GM19438 (cell line): ENCODE measurements around the gene TCF21.
"Not testable (repeated sequence)": the region's sequence is repeated elsewhere in the genome, so short reads cannot be mapped to it uniquely, and the experiment has no call there.

Experiments used
- ATAC-seq: cut with Tn5 transposase; IDR thresholded peaks from one replicate; pipeline ENCODE4 v1.9.1; 2021; ENCODE audit warnings: low read depth; ENCODE audit not compliant: unreplicated experiment

Gene TCF21

DNA sequence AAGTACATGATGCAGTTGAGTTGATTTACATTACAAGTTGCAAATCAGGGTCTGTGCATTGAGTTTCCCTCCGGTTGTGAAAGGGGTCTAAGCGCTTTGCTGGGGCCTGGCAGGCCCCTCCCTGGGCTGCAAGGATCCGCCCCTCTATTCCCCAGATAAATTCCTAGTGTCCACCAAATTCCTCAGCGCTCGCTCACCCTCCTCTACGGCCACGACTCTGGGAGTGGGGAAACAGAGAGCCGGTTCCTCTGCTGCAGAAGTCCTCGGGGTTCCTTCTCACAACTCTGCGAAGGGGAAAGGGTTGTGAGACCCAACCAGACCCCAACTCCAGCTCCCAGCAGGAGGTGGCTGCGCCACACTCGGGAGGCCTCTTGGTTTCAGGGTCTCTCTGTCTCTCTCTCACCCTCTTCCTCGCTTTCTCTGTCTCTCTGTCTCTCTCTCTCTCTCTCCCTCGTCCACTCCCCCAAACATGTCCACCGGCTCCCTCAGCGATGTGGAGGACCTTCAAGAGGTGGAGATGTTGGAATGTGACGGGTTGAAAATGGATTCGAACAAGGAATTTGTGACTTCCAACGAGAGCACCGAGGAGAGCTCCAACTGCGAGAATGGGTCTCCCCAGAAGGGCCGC, at the start of gene TCF21:
Gene TCF21, plus strand, starts transcription at position 185 of the 628 bp plus-strand sequence. Its CDS starts 285 bp downstream, at position 470.
- no peak for ATAC-seq

DNA sequence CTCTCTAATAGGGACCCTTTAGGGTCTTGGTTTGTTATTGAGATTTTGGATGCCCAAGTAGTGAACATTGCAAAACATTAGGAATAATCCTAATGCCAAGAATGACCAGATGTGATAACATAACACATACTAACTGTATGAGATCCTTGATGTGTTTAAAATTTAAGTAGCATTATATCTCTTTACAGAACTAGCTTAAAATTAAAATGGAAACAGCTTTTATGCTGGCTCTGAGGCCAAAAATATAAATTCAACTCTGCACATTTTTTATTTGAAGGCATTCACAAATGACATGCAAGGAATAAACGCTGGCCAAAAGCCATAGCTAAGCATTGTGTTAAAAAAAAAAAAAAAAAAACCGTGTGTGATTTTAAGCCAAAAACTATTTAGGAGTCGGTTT, 47.7 kb upstream of the TCF21 start:
- no peak for ATAC-seq

DNA sequence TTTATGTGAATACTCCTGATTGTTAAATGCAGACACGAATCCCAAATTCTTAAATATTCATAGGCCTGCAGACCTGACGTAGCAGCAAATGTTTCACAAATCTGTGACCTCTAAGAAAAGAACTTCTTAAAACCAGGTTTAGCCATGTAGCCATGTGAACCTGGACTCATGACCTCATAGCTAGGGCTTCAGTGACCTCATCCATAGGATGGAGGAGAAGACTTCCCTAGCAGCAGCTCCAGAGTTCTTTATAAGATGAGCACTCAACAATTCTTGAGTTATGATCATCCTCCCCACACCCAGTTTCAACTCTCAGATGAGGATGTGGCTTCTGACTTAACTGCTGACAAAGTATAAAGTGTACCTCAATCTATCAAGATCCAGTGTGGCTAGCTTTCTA, 45.8 kb upstream of the TCF21 start:
- ATAC-seq = no peak

DNA sequence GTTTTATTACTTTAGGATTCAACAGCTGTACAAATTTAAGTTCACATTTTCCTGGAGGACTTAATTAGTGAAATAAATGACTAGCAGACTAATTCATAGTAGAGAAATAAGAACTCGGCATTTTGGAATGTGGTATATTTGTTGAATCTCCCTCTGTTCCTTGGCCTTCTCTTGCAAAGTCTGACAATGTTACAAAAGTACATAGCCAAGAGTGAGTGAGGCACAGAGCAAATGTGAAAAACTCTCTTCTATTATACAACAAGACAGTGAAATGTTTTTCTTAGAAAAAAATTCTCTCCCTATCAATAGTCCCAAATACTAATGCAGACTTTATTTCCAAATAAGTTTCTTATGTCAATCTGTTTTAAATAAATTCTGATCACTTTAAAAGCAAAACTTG, 44.2 kb upstream of the TCF21 start:
- ATAC-seq = no peak

DNA sequence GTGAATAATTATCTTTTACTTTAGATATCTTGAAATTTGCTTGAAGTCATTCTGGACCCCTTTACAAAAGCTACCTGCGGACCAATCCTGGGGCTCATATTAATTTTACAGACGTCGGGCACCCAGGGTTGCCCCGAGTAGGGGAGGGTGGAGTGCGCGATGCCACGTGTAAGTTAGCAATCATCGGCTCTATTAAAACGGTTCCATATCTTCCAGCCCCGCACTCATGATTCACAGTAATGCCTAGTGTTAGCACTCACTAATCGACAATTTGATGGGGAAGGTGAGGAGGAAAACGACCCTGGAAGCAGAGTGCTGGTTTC, 34.9 kb upstream of the TCF21 start:
- ATAC-seq = no peak

DNA sequence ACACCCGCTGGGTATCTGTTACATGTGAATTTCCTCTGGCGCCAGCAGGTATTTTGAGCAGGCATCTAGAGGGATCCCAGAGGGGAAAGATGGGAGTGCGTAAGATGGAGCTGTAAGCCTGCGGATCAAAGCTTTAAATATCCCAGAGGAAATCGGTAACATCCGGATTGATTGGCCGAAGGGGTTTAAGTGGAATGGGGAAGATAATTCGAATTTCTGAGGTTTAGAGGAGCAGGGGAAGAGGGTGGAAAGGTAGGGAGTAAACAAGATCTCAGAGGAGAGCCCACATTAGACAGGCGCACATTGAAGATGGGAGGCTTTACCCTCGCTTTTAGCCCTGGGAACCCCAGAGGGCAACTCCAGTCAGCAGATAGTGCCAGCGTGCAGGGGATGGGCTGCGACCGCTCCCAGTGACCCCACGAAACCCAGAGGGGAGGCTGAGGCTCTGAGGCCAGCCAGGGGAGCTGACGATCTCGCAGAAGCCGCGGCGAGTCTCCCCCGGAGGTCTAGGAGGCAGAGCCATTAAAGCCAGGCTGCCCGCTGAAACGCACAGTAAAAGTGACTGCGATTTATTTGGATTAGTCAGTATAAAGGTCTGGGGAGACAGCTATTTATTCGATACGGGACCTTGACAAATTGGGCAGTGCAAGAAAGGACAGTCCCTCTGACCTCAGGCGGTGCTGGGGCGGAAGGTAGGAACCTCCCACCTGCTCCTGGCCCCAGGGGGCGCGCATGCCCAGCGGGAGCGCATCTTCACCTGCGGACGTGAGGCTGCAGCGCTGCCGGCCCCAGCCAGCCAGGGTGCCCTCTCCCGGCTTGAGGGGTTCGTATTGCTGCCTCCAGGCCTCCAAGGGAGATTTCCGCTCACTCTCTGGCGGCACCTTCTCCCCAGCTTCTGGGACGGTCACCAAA, 34.3 kb upstream of the TCF21 start:
- no peak for ATAC-seq

DNA sequence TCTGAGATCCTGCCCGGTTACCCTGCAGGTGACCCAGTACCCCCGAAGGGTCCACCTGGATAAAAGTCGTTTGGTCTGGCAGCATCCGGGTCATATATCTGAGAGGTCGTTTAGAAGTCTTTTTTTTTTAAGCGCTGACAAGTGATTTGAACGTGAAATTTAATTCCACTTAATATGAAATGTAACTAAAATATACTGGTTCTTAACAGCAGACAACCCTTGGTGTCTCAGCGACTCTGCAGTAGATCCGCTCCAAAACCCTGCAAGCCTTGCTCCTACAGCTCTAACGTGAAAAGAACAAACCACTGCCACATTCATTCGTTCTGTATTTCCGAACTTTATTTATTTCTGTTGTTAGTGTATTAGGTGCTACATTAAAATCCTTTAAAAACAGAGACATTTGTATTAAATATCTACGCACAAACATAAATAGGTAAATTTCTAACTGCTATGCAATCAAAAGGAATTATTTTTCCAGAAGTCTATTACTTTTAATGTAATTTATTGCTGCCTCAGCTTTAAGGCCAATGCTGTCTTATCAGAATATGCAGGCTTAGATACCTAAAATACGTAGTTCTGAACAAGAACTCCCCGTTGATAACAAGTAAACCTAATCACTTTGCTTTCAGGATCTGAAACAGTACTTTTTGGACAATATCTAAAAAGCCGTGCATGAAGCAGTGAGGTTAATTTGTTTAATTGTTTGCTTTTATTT, 33.5 kb upstream of the TCF21 start:
- no peak for ATAC-seq

DNA sequence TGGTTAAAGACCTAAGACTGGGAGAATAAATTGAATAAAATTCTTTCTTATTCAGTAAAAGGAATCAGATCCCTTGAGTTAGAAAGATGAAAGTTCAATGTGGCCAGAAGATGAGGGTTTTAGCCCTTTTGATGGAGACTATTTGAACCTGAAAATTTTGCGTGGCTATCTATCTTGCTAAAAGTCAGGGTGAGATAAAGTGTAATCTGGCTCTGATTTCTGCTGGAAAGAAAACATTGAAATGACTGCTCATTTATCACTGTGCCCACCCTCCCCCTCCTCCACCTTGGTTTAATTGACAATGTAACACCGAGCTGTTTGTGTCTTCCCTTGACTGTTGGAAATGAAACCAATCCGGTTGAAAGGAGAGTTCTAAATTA, 32.9 kb upstream of the TCF21 start:
- ATAC-seq = no peak

DNA sequence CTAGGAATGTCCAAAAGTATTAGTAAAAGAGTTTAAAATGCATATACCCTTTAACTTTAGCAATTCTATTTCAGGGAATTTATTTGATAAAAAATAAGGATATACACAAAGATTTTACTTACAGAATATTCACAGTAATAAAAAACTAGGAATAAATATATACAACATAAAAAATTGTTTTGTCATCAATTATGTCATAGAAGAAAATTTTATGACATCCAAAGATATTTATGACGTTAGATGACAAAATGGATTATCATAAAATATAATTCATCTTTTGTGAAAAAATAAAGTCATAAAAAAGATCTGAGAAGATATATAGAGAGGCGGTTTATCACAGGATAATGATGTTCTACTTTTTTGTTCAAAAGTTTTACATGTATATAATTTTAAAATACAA, 32.0 kb upstream of the TCF21 start:
- no peak for ATAC-seq

DNA sequence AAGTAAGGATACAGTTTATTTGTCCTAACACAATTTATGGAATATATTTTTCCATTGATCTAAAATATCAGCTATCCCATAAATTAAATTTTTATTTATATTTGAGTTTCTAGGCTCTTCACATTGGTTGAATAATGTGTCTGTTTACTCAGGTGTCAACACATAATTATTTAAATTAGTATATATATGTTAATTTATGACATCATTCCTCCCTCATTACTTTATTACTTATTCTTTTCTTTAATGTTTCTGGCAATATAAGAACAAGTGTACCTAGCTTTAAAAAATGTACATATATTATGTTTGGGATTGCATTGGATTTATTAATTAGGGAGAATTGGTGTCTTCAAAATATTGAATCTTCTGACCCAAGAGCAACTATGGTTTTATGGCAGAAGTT, 31.2 kb upstream of the TCF21 start:
- no peak for ATAC-seq

DNA sequence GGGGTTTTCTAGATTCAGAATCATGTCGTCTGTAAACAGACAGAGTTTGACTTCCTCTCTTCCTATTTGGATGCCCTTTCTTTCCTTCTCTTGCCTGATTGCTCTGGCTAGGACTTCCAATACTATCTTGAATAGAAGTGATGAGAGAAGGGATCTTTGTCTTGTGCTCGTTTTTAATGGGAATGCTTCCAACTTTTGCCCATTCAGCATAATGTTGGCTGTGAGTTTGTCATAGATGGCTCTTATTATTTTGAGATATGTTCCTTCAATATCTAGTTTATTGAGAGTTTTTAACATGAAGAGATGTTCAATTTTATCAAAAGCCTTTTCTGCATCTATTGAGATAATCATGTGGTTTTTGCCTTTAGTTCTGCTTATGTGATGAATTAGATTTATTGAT, 27.6 kb upstream of the TCF21 start:
- ATAC-seq = not testable (repeated sequence)

DNA sequence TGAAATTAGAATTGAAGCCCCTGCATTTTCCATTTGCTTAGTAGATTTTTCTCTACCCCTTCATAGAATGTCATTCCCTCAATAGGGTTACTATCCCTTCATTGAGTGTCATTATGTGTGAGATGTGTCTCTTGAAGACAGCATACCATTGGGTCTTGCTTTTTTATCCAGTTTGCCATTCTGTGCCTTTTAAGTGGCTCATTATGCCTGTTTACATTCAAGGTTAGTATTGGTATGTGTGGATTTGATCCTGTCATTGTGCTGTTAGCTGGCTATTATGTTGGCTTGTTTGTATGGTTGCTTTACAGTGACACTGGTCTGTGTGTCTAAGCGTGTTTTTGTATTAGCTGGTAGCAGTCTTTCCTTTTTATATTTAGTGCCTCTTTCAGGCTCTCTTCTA, 25.7 kb upstream of the TCF21 start:
- ATAC-seq = no peak

DNA sequence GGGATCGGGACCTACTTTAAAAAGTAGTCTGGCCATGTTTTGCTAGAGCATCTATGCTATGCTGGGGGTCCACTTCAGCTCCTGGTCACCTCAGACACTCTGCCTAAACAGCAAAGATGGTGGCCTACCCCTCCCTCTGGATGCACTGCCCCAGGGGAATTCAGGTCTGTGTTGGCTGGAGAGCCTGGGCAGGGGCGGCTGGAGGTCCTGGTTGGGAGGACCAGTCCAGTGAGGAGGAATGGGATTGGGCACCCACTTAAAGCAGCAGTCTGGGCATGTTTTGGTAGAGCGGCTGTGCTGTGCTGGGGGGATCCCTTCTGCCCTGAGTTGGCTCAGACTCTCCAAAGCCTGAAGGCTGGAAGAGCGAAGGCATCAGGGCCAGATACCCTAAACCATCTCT, 23.2 kb upstream of the TCF21 start:
- no peak for ATAC-seq

DNA sequence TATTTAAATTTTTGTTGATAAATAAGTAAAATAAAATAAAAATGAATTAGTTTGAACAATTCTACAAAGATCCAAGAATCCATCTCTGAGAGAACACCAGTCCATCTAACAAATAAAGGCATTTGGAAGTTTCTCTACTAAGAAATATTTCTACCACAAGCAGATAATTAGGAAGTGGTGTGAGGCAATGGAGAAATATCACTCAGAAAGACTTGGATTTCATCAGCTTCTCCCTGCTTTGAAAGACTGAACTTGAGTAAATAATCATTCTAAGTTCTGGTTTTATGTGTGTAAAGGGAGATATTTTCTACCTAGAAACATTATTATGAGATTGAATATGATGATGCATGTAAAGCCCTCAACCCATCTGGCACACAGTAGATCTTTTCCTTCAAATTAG, 17.8 kb upstream of the TCF21 start:
- no peak for ATAC-seq

DNA sequence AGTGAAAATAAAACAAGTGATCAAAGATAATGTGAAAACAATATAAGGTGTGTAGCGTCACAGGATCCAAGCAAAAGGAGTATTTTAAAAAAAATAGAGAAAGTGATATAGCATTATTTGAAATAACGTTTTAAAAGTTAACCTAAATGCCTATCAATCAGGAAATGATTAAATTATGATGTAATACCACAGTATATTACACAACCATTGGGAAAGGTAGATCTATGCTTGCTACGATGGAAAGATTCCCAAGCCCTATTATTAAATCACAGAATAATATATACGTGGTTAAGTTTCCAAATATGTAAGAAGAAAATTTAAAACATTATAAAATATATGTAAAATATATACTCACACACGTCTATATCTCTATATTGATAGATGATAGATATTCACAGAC, 15.4 kb upstream of the TCF21 start:
- no peak for ATAC-seq

DNA sequence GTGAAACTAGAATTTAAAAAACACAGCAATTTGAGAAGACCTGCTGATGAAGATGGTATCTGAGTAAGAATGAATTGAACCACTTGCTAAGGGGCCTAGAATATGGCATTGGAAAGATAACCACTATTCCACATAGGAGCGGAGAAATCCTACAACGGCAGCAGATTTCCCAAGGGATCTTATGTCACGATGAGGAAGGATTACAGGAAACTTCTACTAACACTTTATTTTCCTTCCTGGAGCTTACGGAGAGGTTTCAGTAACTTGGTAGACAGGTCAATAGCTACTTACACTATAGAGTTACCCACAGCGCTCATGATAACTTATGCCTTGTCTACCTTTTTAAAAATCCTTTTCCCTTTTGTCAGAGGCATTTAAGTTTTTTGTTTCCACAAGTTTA, 11.8 kb upstream of the TCF21 start:
- no peak for ATAC-seq

DNA sequence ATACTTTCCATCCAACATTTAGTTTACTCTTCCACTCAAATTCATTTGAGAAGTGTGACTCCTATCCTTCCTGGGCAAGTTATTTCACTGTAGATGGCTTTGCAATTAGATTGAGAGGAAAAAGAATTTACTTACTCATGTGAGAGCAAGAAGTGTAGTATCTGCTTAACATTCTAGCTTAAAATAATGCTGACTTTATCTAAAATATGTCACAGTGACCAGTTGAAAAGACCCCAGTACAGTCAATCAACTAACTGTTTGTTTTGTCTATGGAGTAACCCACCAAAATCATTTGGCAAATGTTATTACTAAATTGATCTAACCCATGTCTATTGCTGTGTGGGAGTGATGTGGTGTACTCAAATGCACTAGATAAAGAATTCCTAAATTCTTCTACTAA, 8.9 kb upstream of the TCF21 start:
- no peak for ATAC-seq

DNA sequence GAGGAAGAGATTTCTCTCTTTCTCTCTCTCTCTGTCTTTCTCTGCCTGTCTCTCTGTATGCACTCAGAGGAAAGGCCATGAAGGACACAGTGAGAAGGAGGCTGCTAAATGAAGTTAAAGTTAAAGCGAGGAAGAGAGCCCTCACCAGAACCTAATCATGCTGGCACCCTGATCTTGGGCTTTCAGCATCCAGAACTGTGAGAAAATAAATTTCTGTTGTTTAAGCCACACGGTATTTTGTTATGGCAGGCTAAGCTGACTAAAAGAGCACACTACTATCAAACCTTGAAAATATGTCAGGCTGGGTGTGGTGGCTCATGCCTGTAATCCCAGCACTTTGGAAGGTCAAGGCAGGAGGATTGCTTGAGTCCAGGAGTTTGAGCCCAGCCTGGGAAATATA, 8.0 kb upstream of the TCF21 start:
- ATAC-seq = no peak

DNA sequence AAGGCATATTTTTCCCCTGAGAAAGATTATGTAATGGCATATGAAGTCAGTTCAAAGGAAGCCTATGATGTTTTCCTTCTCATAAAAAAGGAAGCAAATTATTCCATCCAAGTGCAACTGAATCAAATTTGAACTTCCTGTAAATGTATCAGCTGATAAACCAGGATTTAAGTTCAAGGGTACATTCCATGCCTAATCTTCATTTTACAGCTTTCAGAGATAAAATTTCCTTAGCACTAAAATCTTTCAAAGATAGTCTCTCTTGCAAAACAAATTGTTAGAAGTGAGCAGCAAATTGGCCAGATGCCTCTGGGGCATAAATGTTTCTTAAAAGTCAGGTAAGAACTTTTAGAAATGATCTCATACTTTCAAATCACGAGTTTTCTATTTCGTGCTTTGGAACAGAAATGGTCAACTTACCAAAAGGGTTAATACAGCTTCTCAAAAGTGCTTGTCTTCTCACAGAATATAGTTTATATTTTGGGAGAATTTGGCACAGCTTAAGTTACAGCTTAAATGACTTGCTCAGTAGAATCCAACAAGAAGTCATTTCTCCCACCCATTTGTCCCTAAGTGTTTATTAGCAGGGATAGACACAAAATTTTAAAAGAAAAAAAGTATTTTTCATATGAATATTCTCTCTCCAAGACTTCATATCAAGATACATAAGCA, 2.7 kb upstream of the TCF21 start:
- ATAC-seq = no peak

DNA sequence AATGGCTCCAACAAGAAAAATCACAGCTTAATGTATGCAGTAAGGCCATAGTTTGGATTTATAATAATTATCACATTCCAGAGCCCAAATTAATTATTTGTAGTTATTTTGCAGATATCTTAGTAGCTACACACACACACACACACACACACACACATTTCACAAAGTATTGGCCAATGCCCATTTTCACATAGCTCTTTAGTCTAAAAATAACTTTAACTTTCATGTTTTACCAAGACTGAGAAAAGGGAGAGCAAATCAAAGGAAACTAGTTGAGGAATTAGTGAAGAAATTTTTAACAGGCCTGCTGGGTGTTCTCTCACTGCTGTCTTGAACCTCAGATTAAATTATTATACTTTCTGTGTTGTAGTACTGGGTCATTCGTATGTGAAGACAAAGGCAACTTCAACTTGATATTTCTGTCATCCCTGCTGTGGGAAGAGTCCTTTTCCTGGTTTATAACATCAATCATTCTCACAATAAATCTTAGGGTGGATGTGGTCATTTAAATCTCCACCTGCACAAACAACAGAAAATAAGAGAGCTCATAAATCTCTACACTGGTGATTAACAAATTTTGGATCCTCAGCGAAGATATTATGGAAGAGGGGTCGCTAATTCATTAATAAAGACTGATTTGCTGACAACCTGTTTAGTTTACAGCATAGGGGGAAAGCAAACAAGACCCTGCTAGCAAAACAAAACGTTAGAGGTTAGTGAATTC, 1.6 kb upstream of the TCF21 start:
- no peak for ATAC-seq

DNA sequence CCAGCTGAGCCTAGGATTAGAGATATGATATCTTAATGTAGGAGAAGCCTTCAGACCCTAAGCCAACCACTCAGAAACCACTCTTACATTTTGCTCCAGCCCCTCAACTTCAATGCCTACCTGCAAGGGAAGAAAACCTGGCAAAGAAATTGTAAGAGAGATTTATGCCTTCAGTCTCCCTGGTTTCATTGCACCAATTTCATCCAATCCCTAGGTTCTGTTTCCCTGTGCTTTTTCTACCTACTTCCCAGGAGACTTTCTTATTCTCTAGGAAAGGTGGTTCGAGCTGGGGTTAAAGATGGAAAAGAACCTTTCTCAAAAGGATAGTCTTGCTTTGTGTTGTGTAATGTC, 1.1 kb upstream of the TCF21 start:
- ATAC-seq = no peak
